ENCODE measurements around the gene GALNT10.
"Not testable (repeated sequence)": the region's sequence is repeated elsewhere in the genome, so short reads cannot be mapped to it uniquely, and the experiment has no call there.

GALNT10 gene, protein sequence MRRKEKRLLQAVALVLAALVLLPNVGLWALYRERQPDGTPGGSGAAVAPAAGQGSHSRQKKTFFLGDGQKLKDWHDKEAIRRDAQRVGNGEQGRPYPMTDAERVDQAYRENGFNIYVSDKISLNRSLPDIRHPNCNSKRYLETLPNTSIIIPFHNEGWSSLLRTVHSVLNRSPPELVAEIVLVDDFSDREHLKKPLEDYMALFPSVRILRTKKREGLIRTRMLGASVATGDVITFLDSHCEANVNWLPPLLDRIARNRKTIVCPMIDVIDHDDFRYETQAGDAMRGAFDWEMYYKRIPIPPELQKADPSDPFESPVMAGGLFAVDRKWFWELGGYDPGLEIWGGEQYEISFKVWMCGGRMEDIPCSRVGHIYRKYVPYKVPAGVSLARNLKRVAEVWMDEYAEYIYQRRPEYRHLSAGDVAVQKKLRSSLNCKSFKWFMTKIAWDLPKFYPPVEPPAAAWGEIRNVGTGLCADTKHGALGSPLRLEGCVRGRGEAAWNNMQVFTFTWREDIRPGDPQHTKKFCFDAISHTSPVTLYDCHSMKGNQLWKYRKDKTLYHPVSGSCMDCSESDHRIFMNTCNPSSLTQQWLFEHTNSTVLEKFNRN

DNA sequence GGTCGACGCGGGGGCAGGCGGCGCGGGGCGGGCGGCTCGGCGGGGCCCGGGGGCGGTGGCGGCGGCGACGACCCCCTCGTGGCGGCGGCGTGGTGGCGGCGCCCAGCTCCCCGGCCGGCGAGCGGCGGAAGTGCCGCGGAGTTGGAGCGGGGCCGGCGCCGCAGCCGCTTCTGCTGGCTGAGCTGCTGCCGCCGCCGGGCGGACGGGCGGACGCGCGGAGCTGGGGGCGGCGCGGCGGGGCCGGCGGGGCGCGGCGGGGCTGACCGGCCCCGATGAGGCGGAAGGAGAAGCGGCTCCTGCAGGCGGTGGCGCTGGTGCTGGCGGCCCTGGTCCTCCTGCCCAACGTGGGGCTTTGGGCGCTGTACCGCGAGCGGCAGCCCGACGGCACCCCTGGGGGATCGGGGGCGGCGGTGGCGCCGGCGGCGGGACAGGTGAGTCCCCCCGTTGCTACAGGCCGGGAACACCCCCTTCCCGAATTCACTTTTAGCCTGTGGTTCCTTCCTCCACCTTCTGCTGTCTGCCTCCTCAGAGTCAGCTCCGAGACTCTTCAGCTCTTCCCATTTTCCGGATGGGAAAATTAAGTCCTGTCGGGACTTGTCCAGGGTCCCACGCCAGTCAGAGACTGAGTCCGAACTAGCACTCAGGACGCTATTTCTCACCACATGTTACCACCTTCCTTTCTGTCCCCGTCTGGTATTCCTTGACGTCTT is at the start of gene GALNT10:
GALNT10 (plus strand) TSS at position 139 of the 710 bp plus-strand sequence; CDS start at position 273, 134 bp downstream.
- DNase-seq = peak; percentile 61

DNA sequence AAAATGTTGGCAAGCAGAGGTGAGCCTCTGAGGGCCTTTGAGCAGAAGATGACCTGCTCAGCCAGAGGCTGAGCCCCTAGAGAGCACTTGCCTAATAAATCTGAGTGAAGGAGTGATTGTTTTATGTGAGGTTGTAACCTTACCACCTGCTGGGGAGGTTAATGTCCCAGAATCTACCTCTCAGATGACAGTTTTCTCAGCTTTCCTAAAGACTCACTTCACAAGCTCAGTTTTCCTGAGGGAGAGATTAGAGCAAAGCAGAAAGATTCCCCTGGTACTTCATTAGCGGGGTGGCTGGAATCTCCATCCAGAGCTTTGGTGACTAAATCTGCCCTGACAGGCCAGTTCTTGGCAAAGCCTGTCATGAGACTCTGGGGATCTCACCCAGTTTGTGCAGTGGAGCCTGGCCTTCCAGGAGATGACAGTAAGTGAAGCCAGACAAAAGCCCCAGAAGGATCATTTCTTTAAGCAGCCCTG is 48.8 kb upstream of the GALNT10 start:
- DNase-seq = no peak

DNA sequence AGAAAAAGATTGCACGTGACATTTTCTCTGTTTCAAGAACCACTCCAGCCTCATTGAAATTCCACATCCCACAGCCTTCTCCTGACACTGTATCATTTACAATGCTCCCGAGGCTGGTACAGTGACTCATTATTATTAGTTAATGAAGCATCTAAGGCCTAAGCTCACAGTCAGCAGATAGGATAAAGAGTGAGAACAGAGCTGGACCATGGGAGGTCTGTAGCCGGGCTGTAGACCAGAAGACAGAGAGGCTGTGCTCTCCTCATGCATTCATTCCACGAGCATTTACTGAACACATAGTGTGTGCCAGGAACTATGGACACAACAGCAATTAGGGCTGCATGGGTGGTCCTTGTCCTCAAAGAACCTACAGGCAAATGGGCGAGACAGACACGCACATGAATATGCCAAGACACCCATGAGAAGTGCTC is 47.3 kb upstream of the GALNT10 start:
- DNase-seq = no peak

DNA sequence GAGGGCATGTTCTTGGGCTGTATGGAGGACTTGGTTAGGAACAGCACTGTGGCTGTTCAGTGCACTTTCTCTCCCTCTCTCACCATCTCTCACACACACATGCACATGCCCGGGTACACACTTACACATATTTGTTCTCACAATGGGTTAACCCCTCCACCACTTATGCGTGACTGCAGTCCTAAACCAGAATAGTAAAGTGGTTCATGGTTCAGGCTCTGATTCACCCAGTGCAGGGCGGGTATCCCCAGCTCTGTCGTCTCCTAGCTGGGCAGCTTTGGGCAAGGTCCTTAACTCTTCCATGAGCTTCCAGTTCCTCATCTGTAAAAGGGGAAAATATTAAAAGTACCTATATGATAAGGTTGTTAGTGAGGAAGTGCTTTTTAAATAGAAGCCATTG is 45.3 kb upstream of the GALNT10 start:
- DNase-seq = no peak

DNA sequence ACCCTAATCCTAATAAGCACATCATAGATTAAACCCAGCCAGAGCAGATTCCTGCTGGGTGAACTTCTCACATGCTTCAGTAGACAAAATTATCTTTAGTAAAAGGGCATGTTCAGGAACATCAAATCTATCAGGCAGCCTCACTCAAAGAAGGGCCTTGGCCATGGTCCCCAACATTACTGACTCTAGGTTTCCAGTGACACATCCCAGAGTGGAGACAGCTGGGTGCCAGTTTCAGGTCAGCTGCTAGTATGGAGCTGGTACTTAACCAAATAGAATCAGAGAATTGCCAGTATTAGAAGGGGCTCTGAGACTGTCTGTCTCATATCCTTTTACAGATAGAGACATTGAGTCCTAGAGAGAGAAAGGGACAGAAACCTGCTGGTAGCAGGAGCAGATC is 44.1 kb upstream of the GALNT10 start:
- no peak for DNase-seq

DNA sequence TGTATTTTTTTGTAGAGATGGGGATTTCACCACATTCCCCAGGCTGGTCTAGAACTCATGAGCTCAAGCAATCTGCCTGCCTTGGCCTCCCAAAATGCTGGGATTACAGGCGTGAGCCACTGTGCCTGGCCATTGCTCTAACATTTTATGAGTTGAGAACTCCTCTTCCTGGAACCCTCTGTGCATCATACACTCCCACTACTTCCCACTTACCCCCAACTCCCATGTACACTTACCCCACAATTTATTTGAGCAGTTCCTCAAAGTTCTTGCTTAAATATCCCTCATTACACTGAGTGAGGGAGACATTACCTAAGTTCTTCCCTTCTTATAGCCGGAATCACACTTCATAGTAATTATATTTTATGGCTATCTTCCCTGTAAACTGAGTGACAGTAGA is 42.9 kb upstream of the GALNT10 start:
- no peak for DNase-seq

DNA sequence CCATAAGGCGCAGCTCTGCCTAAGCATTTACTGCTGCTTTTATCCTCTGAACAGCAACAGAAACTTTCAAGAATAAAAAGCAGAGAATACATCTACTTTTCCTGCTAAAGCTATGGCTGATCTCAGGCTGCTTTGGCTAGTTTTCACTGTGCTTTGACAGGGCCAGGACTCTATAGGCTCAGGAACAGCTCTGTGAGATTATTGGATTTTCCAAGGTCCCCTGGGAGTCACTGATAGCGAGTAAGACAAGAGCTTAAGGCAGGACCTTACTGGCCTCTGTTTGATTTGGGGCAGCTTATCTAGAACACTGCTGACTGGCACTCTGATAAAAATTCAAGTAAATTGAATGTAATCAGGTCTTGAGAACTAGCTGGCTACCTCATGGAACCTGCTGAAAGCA is 40.1 kb upstream of the GALNT10 start:
- not testable (repeated sequence) for DNase-seq

DNA sequence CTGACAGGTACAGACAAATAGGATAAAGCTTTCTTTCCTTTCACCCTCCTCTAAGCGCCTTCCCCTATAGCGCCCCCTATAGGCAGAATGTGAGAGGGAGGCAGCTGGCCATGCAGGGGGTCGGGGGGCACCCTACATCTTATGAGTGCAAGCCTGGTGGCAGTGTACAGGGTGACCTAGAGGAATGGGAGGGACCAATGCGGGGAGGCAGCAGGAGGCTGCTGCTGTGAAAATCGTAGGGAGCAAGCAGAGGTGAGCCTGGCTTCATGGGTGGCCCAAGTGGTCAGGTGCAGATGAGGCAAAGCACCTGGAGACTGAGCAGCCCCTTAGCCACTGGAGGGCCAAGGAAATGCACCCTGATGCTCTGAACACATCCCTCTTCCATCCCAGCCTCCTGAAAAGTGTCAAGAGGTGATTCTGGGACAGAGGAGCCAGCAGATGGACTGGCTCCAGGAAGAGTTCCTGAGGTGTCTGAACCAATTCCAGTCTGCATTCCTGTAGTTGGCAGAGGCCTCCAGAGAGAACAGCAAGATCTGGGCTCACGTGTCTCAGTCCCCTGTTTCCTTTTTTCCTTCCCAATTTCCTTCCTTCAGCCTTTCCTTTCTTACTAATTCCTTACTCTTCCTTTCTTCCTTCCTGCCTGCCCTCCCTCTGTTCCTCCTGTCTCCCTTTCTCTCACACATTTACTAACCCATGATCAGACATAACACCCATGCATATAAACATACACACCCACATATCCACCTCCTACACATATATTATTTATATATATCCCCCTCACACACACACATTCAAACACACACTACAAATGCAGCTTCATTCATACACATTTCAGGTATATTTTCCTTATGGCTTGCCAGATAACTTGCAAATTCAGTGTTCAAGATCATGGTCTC is 32.8 kb upstream of the GALNT10 start:
- no peak for DNase-seq

DNA sequence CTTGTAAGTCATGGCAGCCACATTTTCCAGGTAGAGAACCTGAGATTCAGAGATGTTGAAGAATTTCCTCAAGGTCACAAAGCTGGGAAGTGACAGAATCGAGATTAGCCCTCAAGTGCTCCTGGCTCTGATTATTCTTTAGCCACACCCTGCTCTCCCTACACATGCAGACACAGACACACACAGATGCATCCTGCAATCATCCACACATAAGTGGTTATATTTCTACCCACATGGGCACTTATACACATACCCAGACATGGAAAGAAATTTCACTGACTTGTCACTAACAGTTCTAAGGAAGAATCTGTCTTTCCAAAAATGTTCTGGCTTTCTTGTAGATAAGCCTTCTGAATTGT is 32.2 kb upstream of the GALNT10 start:
- no peak for DNase-seq

DNA sequence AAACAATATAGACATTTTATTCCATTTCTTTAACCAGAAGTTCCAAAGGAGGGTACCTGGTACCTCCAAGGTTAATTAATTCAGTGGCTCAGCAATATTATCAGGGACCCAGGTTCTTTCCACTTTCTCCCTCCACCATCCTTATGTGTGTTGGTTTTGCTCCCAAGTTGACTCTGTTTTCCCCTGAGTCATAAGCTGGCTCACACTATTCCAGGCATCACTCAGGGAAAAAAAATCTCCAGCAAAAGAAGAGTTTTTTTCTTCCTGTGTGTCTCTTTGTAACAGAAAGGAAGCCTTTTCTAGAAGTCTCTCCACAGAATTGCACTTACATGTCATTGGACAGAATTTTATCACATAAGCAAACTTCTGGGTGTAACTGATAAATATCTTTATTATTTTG is 31.2 kb upstream of the GALNT10 start:
- no peak for DNase-seq

DNA sequence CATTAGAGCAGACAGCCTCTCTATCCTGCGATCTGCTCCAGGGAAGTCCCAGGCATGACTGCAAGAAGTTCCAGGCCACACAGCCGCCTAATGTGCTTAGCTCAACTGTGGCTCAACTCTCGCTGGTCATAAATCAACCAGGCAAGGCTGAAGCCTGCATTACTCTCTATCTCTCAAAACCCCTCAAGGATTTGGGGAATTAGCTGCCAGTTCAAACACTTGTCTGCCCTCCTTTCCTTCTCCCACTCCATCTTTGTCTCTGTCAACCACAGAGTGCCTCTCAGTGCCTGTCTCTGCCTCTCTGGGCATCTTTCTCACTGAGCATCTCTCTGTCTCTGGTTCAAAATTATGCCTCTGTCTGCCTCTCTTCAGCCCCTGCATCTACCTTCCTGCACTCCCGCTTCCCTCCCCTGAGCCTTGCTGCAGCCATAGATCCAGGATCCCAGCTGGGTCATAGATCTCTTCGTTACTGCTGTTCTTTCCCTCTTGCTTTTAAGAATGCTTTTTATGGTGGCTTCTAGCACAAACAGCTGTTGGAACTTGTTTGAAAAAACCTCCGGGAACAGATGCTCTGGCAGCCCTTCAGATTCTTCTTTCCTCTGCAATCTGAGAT is 27.9 kb upstream of the GALNT10 start:
- no peak for DNase-seq

DNA sequence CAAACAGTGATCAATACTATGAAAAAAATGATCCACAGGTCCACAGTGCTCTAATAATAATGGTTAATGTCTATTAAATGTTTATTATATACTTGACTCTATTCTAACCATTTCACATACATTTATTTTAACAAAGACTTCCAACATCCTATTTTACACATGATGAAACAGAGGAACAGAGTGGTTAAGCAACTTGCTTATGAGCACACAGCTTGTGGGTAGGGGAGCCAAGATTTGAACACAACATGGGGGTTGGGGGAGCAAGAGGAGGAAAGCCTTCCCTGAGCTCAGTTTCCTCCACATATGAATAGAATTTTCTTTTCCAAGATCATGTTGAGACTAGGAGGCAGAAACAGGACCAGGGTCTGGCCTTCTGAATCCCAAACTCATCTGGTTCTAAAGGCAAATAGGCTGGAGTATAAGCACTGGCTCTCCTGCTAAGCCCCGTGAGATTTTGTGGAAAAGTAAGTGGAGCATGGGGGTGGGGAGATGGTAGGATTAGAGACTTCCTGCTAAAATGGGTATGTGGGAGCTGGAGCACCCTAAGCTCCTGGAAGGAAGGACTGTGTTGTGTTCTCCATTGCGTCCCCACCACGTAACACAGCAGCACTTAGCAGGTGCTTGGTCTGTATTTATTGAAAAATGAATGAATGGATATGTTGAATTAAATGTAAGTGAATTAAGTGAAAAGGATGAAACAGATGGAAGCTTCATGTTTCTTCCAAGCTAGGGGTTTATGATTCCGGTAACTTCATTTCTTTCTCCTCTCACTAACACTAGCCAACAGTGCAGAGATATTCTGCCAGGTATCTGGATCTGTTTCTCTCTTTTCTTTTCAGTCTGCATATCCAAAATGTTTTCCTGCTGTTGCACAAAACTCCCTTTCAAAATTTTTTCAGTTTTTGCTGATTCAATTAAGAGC is 26.9 kb upstream of the GALNT10 start:
- DNase-seq = no peak

DNA sequence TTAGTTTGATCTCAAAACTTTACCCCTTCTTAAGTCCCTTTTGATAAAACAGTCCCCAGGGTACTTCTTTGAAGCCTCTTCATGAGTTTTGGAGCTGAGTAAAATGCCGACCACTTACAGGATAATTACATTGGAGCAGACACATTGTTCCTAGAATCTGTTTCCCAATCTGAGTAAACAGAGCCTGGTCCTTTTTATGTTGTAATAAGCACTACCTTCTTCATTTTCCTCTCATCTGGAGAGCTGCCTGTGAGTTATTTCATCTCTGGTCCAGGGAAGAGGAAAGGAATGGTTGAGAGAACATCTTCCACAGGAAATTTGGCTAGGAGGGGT is 26.3 kb upstream of the GALNT10 start:
- DNase-seq = no peak

DNA sequence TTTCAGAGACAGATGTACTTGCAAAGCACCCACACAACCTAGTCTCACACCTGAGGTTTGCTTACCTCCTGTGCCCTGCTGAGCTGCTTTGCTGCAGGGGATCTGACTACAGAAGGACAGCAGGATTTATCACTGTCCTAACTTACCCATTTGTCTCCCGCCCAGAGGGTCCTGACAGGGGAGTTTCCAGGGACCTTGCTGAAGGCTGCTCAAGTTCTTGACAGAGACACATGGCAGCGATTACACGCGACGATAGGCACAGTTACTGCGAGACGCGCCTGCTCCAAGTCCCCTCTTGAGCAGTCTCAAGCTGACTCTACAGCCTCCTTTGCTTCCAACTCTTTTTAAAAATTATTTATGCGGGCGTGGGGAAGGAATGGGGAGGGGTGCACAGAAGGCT is 24.6 kb upstream of the GALNT10 start:
- no peak for DNase-seq

DNA sequence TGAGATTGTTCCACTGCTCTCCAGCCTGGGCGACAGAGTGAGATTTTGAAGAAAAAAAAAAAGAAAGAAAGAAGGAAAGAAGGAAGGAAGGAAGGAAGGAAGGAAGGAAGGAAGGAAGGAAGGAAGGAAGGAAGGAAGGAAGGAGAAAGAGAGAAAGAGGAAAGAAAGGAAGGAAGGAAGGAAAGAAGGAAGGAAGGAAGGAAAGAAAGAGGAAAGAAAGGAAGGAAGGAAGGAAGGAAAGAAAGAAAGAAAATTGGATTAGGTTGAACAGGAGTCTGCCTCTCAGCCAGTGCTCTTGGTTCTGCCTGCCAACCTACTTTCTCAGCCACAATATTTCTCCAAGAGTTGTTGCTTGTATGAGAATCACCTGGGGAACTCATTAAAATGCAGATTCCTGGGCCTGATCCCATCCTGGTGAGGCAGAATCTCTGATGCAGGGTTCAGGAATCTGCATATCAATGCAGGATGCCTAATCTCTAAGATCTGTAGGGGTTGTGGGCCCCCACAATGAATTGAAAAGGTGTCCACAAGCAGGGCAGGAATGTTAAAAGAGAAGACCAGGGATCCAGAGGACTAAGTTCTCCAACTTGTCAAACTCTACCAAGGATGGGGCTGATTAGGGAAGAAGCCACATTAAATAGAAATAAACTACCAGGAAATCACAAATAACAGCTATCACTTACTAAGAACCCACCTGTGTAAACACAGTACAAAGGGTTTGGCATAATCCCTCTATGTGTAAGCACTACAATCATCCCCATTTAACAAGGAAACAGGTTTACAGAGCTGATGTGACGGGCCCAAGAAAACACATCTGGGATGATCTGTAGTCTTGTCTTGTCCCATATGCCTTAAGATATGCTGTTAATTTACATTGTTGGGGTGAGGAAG is 23.4 kb upstream of the GALNT10 start:
- no peak for DNase-seq

DNA sequence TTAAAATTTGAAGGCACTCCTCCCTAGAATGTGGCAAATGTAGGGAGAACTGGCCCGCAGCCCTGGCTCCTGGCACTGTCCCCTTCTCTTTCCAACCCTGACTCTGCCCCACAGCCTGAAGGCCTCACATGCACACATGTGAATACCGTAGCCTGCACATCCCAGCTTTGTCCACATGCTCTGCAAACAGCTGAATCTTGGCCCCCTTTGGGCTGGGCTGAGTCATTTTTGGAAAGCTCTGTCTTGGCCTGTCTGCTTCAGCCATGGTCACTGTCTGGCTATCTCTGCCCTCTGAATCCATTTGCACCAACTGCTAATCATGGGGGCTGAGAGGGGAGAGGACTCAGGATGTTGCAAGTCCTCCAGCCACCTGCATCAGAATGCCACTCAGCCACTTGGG is 22.1 kb upstream of the GALNT10 start:
- no peak for DNase-seq

DNA sequence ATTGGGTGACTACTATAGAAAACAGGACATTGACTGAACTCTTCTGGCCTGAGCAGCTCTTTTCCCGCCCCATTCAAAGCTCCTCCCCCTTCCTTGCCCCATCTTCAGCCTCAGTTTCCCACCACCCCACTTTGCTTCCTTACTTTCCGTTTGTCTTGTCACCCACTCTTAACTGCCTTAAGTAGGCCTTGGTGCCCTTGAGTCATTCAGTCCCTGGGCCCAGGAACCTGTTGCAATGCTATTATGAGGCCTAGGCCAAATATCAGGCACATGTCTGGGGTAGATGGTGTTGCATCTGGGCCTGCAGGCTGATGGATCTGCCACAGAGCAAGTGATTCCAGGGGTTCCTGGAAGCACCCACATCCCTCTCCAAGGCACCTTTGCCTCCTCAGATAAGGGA is 17.7 kb upstream of the GALNT10 start:
- no peak for DNase-seq

DNA sequence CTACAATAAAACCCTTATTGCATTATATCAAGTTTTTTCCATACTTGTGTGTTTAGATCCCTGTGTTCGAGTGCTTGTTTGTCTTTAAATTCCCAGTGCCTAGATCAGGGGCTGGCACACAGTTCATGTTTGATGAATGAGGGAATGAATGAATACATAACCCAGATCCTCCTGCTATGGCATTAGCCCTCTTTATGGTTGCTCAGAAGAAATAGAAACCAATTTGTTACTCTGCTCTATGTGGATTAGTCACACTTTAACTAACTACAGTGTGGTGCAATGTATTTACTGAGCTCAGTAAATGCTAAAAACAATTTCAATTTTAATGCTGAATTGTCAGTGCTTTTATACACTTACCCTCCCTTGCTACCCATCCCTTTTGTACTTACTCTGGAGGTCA is 16.4 kb upstream of the GALNT10 start:
- no peak for DNase-seq

DNA sequence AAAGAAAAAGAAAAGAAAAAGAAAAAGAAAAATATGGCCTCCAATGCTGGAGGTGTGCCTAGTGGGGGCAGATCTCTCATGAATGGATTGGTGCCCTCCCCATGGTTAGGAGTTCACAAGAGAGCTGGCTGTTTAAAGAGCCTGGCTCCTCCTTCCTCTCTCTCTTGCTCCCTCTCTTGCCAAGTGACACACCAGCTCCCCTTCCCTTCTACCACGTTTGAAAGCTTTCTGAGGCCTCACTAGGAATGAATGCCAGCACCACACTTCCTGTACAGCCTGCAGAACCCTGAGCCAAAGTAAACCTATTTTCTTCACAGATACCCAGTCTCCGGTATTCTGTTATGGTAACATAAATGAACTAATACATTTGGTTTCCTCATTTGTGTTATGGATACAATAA is 14.4 kb upstream of the GALNT10 start:
- DNase-seq = no peak

DNA sequence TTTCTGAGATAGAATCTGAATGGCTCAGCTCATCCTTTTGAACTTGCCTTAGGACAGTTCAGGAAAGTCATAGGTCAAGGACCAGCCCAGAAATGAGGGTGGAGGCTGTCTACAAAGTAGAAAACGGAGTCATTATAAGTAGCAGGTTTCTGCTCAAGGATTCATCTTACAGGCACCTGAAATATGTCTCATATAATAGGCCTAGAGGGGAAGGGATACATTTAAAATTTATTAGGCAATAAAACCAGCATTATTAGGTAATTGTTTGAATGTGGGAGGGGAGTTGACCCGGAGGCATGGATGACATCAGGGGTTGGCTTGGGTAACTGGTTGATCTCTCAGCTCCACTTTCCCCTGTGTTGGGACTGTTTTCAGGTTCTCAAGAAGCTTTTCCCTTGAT is 11.9 kb upstream of the GALNT10 start:
- no peak for DNase-seq

Data from activated gamma-delta T cell treated with Interleukin-2 at 50 U/mL for 16 hours (primary cell).